Hepatocyte (in vitro differentiated cells): Measurements from ENCODE around the gene CCL17. TPM values are rescaled to one million over a fixed set of nuclear protein-coding genes. Genes with fewer than 3 reads are reported as not detected.

Experiments
- DNase-seq: peaks from one replicate; pipeline ENCODE4 v3.0.0-alpha.2; 2016; ENCODE audit warnings: low spot score
- H2AFZ ChIP-seq: fragments of 200-600 bp; sonication (generic); 2 replicates; pipeline ENCODE4 v1.6.0; 2016; ENCODE audit warnings: antibody characterized with exemption, mild to moderate bottlenecking
- H3K27ac ChIP-seq: fragments of 200-600 bp; sonication (generic); 2 replicates; pipeline ENCODE4 v1.5.1; 2016; ENCODE audit warnings: mild to moderate bottlenecking
- H3K27me3 ChIP-seq: fragments of 200-600 bp; sonication (generic); 2 replicates; pipeline ENCODE4 v1.6.1; 2016
- H3K36me3 ChIP-seq: fragments of 200-600 bp; sonication (generic); replicated peaks from 2 replicates; pipeline ENCODE4 v1.5.1; 2016; ENCODE audit warnings: low read depth; ENCODE audit not compliant: insufficient read depth
- H3K4me1 ChIP-seq: fragments of 200-600 bp; sonication (generic); 2 replicates; pipeline ENCODE4 v1.5.1; 2016; ENCODE audit warnings: mild to moderate bottlenecking, moderate library complexity; ENCODE audit not compliant: insufficient read depth
- H3K4me2 ChIP-seq: fragments of 200-600 bp; sonication (generic); 2 replicates; pipeline ENCODE4 v1.6.0; 2016
- H3K4me3 ChIP-seq: fragments of 200-600 bp; sonication (generic); 2 replicates; pipeline ENCODE4 v1.5.1; 2016; ENCODE audit warnings: mild to moderate bottlenecking
- H3K79me2 ChIP-seq: fragments of 200-600 bp; sonication (generic); 2 replicates; pipeline ENCODE4 v1.6.0; 2017; ENCODE audit warnings: mild to moderate bottlenecking
- H3K9me2 ChIP-seq: fragments of 200-600 bp; sonication (generic); replicated peaks from 2 replicates; pipeline ENCODE4 v1.6.0; 2017; ENCODE audit warnings: mild to moderate bottlenecking; ENCODE audit not compliant: insufficient read depth
- H3K9me3 ChIP-seq: fragments of 200-600 bp; sonication (generic); 2 replicates; pipeline ENCODE4 v1.5.1; 2016; ENCODE audit warnings: low read depth, mild to moderate bottlenecking
- H4K20me1 ChIP-seq: fragments of 200-600 bp; sonication (generic); 2 replicates; pipeline ENCODE4 v1.6.0; 2016; ENCODE audit warnings: mild to moderate bottlenecking; ENCODE audit not compliant: insufficient read depth, poor library complexity, severe bottlenecking
- EZH2 ChIP-seq: fragments of 200-600 bp; sonication (generic); IDR thresholded peaks from 2 replicates; pipeline ENCODE4 v1.6.1; 2016; ENCODE audit warnings: antibody characterized with exemption, mild to moderate bottlenecking, borderline replicate concordance
- EZH2phosphoT487 ChIP-seq: fragments of 200-600 bp; sonication (generic); IDR thresholded peaks from one replicate; pipeline ENCODE4 v1.6.1; 2018; ENCODE audit warnings: antibody characterized with exemption, mild to moderate bottlenecking, low read depth, moderate library complexity; ENCODE audit not compliant: unreplicated experiment, severe bottlenecking
- WGBS: methylation state at CpG from one replicate; pipeline ENCODE4 v1.1.6; 2016; ENCODE audit warnings: low lambda C conversion rate; ENCODE audit errors: missing lambda C conversion rate; 5-methylcytosine and 5-hydroxymethylcytosine counted together
- polyA plus RNA-seq: library from polyadenylated mRNA; unstranded; fragments of >200 nt; fragmentation: Nextera tagmentation; extraction: Ambion mirVana; gene quantifications from 2 replicates; pipeline ENCODE4 v1.2.1, GENCODE V29; 2016
- total RNA-seq: library from RNA; depleted of rRNA; stranded (reverse); fragments of >200 nt; gene quantifications from 2 replicates; pipeline ENCODE4 v1.2.3, GENCODE V29; 2014
- TF ChIP-seq, protein P1 (sequence below): fragments of 200-600 bp; sonication (generic); IDR thresholded peaks from 2 replicates; pipeline ENCODE4 v1.5.1; 2016; ENCODE audit warnings: antibody characterized with exemption, mild to moderate bottlenecking; ENCODE audit not compliant: poor library complexity

The CCL17 gene
- total RNA-seq (not detected in 2 replicates), polyA plus RNA-seq (not detected in 2 replicates)

DNA sequence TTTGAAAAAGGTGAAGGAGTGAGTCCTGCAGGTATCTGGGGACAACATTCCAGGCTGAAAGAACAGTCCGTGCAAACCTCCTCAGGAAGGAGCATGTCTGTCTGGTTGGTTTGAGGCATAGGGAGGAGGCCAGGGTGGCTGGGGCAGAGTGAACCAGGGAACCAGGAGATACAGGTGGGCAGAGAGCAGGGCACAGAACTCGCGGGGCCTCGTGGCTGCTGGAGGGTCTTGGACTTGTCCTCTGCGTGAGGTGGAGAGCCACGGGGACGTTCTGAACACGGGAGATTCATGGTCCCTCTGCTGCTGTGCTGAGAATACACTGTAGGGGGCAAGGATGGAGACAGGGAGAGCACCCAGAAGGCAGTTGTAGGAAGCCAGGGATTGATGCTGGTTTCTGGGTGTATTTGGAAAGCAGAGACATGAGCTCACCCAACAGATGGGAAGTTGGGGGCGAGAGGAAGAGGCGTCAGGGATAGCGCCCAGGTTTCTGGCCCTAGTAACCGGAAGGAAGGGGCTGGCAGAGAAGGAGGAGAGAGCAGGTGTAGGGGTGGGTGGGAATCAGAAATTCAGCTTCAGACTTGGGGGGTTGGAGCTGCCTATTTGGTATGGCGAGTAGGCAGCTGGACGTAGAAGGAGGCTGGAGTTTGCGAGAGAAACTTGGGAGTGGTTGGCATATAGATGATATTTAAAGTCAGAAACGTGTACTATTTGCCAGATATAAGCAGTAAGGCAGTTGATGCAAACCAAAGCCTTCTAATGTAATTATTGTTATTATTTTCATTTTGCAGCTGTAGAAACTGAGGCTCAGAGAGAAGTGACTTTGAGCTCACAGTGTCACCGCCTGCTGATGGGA is at the start of gene CCL17:
Gene CCL17, plus strand, starts transcription at position 803 of the 853 bp plus-strand sequence. CDS start 9,166 bp downstream, outside the sequence.
- WGBS = 85% methylated on average over 17 of the region's 17 CpGs
- H3K36me3 ChIP-seq = no peaks in the 10 kb centered on the region
- no peaks in the 10 kb centered on the region for H3K9me3 ChIP-seq
- no peaks in the 10 kb centered on the region for H3K9me2 ChIP-seq
- H3K79me2 ChIP-seq = no peaks in the 10 kb centered on the region
- no peak within 1 kb of the TSS for H2AFZ ChIP-seq
- no peak within 1 kb of the TSS for H3K4me3 ChIP-seq
- TF ChIP-seq EZH2 (no peak), EZH2phosphoT487 (no peak)
- TF ChIP-seq, protein P1, sequence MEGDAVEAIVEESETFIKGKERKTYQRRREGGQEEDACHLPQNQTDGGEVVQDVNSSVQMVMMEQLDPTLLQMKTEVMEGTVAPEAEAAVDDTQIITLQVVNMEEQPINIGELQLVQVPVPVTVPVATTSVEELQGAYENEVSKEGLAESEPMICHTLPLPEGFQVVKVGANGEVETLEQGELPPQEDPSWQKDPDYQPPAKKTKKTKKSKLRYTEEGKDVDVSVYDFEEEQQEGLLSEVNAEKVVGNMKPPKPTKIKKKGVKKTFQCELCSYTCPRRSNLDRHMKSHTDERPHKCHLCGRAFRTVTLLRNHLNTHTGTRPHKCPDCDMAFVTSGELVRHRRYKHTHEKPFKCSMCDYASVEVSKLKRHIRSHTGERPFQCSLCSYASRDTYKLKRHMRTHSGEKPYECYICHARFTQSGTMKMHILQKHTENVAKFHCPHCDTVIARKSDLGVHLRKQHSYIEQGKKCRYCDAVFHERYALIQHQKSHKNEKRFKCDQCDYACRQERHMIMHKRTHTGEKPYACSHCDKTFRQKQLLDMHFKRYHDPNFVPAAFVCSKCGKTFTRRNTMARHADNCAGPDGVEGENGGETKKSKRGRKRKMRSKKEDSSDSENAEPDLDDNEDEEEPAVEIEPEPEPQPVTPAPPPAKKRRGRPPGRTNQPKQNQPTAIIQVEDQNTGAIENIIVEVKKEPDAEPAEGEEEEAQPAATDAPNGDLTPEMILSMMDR = no peak
- H3K4me1 ChIP-seq = no peaks in the 10 kb centered on the region
- no peaks in the 10 kb centered on the region for H4K20me1 ChIP-seq
- H3K27me3 ChIP-seq = no peaks in the 10 kb centered on the region
- DNase-seq = no peak
- no peak within 1 kb of the TSS for H3K27ac ChIP-seq
- no peak within 1 kb of the TSS for H3K4me2 ChIP-seq

DNA sequence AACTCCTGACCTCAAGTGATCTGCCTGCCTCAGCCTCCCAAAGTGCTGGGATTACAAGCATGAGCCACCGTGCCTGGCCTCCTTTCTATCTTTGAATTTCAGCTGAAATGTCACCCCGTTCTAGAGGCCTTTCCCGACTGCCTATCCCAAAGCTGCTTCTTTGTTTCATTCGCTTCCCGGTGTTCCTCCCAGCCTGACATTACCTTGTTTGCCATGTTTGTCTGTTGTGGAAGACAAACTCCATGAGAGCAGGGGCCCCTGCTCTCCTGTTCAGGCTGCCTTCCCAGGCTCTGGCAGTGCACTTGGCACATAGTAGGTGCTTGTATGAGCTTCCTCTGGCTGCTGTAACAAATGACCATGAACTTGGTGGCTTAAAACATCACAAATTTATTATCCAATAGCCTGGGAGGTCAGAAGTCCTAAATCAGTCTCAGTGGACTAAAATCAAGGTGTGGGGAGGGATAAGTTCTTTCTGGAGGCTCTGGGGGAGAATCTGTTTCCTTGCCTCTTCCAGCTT is 48.6 kb upstream of the CCL17 start:
- Histone ChIP-seq H3K27ac (no peak overlapping the region), H3K9me3 (no peaks in the 10 kb centered on the region), H3K4me3 (no peak overlapping the region), H3K79me2 (no peaks in the 10 kb centered on the region), H3K9me2 (no peaks in the 10 kb centered on the region), H3K4me2 (no peak overlapping the region), H3K27me3 (no peaks in the 10 kb centered on the region), H4K20me1 (no peaks in the 10 kb centered on the region), H3K36me3 (no peaks in the 10 kb centered on the region), H2AFZ (no peak overlapping the region), H3K4me1 (no peaks in the 10 kb centered on the region)
- no peak for DNase-seq
- TF ChIP-seq, protein P1 = no peak
- TF ChIP-seq EZH2 (no peak), EZH2phosphoT487 (no peak)
- 86% methylated on average over 5 of the region's 5 CpGs for WGBS

DNA sequence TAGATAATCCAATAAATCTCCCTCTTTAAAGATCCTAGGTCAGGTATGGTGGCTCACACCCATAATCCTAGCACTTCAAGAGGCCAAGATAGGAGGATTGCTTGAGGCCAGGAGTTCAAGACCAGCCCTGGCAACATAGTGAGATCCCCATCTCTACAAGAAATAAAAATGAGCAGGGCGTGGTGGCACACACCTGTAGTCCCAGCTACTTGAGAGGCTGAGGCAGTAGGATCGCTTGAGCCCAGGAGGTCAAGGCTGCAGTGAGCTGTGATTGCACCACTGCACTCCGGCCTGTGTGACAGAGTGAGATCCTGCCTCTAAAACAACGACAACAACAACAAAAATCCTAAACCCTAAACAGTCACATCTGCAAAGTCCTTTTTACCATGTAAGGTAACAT is 48.0 kb upstream of the CCL17 start:
- 99% methylated on average over 4 of the region's 4 CpGs for WGBS
- Histone ChIP-seq H3K4me1 (no peaks in the 10 kb centered on the region), H3K27ac (no peak overlapping the region), H3K9me3 (no peaks in the 10 kb centered on the region), H3K36me3 (no peaks in the 10 kb centered on the region), H3K4me2 (no peak overlapping the region), H4K20me1 (no peaks in the 10 kb centered on the region), H3K79me2 (no peaks in the 10 kb centered on the region), H3K9me2 (no peaks in the 10 kb centered on the region), H2AFZ (no peak overlapping the region), H3K27me3 (no peaks in the 10 kb centered on the region), H3K4me3 (no peak overlapping the region)
- DNase-seq = no peak
- TF ChIP-seq EZH2 = no peak
- no peak for TF ChIP-seq EZH2phosphoT487
- TF ChIP-seq, protein P1 = no peak
